Measurements from ENCODE around the gene LRFN5. TPM values are rescaled to one million over a fixed set of nuclear protein-coding genes. Genes with fewer than 3 reads are reported as not detected.

Gene LRFN5
- total RNA-seq, 1 experiment from 2014 or later = not detected

DNA sequence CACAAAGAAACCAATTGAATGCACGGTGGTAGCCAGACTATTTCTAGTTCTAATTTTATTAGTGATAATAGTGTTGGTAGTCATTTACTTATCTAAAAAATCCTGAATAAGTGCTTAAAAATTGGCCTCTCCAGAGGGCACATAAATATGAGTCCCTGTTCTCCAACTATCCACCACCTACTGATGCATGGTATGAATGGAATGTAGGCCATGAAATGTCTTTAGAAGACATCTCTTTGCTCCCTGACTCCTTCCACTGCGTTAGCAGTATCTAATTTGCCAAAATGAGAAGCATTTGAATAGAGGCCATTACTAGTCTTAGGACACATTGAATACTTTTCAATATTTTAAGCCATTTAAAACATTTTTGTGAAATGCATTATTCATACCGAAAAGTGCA is 261.7 kb downstream of the LRFN5 start:
- no peak overlapping the region for H3K4me2 ChIP-seq (ENCODE audit: low read length)
- DNase-seq (ENCODE audit: low read depth, low spot score) (no peak), ATAC-seq (no peak)
- H4K20me1 ChIP-seq (ENCODE audit: insufficient read depth) = no peaks in the 10 kb centered on the region
- H3K4me1 ChIP-seq (ENCODE audit: control insufficient read depth in 1 of 2, insufficient read depth in 2 of 2, low read length in 2 of 2) = no peaks in the 10 kb centered on the region
- H3K4me3 ChIP-seq (replicated peaks in 1 of 2; ENCODE audit: low read depth in 1 of 2, low read length in 2 of 2) = no peak overlapping the region
- RAD21 ChIA-PET (ENCODE audit: low non-redundant PET in 1 of 2, low total read pairs in 2 of 2, uncharacterized antibody in 2 of 2, unreplicated experiment in 2 of 2) = no interaction called here
- POLR2A ChIA-PET = no interaction called here
- CTCF ChIA-PET = no interaction called here
- H3K27ac ChIP-seq (ENCODE audit: low read depth, low read length) = no peak overlapping the region
- H3K9me3 ChIP-seq (ENCODE audit: control insufficient read depth in 1 of 2, insufficient read depth in 1 of 2, low read depth in 1 of 2, low read length in 2 of 2) = peaks cover 0 to 6% of the 10 kb centered on the region in 2 experiments; a peak in 1 of 4 replicates
- no peak for TF ChIP-seq EGR1 (IDR thresholded peaks at IDR 0.05; ENCODE audit: low read depth)
- no peak for TF ChIP-seq JUND (IDR thresholded peaks at IDR 0.05)
- TF ChIP-seq FOSL1 (IDR thresholded peaks at IDR 0.05; ENCODE audit: low read depth) = no peak
- no peak for TF ChIP-seq ATF3 (IDR thresholded peaks at IDR 0.05)
- TF ChIP-seq, protein P1, sequence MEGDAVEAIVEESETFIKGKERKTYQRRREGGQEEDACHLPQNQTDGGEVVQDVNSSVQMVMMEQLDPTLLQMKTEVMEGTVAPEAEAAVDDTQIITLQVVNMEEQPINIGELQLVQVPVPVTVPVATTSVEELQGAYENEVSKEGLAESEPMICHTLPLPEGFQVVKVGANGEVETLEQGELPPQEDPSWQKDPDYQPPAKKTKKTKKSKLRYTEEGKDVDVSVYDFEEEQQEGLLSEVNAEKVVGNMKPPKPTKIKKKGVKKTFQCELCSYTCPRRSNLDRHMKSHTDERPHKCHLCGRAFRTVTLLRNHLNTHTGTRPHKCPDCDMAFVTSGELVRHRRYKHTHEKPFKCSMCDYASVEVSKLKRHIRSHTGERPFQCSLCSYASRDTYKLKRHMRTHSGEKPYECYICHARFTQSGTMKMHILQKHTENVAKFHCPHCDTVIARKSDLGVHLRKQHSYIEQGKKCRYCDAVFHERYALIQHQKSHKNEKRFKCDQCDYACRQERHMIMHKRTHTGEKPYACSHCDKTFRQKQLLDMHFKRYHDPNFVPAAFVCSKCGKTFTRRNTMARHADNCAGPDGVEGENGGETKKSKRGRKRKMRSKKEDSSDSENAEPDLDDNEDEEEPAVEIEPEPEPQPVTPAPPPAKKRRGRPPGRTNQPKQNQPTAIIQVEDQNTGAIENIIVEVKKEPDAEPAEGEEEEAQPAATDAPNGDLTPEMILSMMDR (IDR thresholded peaks at IDR 0.05 in 2 of 3, conservative IDR thresholded peaks at IDR 0.05 in 1 of 3; ENCODE audit: borderline replicate concordance in 1 of 3, insufficient read depth in 1 of 3, low read depth in 2 of 3, low read length in 2 of 3) = no peak
- TF ChIP-seq ZFX (IDR thresholded peaks at IDR 0.05) = no peak
- TF ChIP-seq YY1 (IDR thresholded peaks at IDR 0.05; ENCODE audit: extremely low read depth, insufficient replicate concordance, low read depth, low read length) = no peak
- no peak for TF ChIP-seq CBX3 (IDR thresholded peaks at IDR 0.05; ENCODE audit: low read depth)
- TF ChIP-seq EZH2 (IDR thresholded peaks at IDR 0.05) = no peak
- no peak for TF ChIP-seq POLR2AphosphoS5 (IDR thresholded peaks at IDR 0.05; ENCODE audit: low read depth, low read length)
- no peak for TF ChIP-seq SRF (IDR thresholded peaks at IDR 0.05; ENCODE audit: low read depth)
- TF ChIP-seq RAD21 (IDR thresholded peaks at IDR 0.05; ENCODE audit: low read depth) = no peak
- no peak for TF ChIP-seq CEBPB (IDR thresholded peaks at IDR 0.05; ENCODE audit: low read depth)
- no peak for TF ChIP-seq EZH2phosphoT487 (IDR thresholded peaks at IDR 0.05; ENCODE audit: borderline replicate concordance)
- no peak for TF ChIP-seq SP1 (IDR thresholded peaks at IDR 0.05; ENCODE audit: low read depth)
- TF ChIP-seq TCF7L2 (IDR thresholded peaks at IDR 0.05; ENCODE audit: borderline replicate concordance, extremely low read depth, insufficient read depth, insufficient read length) = no peak
- H3K36me3 ChIP-seq (ENCODE audit: control insufficient read depth in 1 of 2, insufficient read depth in 2 of 2, low read length in 2 of 2) = no peaks in the 10 kb centered on the region
- BruUV-seq (replicated peaks) = no TSS peak
- H2AFZ ChIP-seq (ENCODE audit: low read depth, low read length, poor library complexity, severe bottlenecking) = no peak overlapping the region
- no peaks in the 10 kb centered on the region for H3K27me3 ChIP-seq (ENCODE audit: insufficient read depth, low read length)
- no peaks in the 10 kb centered on the region for H3K9me2 ChIP-seq (ENCODE audit: insufficient read depth)
- H3K9ac ChIP-seq (ENCODE audit: low read length) = no peak overlapping the region
- intact Hi-C loops (cut with micrococcal nuclease) = no loop called here
- no peaks in the 10 kb centered on the region for H3K79me2 ChIP-seq (ENCODE audit: insufficient read depth, low read length)

Measured in HCT116 (cell line).